ENCODE results near the gene ANGPTL2.

DNA sequence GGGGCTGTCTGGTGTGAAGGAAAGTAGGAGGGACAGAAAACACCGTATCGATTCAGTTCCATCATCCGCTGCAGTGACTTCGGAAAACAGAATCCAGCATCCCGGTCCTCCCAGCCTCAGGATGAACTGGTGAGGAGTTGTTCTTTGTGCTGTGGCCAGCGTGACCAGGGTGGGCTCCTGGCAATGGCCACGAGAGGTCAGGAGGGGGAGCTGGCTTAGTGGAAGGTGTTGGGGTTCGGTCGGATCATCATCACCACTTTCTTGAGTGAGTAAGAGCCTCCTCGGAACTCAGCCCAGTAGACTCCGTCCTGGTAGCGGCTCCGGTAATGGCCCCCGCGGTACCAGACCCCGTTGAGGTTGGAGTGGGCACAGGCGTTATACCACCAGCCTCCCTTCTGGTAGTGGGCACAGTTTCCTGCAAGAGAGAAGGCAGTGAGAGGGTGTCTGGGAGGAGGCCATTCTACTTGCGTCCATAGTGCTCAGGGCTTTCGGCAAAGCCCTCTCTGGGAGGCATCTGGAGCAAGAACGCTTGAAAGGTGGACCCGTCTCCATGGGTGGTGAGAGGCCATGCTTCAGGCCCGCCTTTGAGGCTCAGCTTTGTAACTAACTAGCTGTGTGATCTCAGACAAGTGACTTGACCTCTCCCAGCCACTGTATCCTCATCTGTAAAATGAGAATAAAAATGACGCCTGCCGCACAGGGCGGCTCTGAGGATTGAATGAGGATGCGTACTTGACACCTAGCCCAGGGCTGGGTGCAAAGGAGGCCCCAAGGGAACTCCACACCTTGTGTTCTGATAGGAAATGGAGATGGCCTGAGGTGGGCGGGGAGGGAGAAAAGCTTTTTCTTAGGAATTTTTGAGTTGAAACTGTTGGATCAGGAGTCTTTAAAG lies 33.5 kb downstream of the ANGPTL2 start:
- TF ChIP-seq, protein P1, sequence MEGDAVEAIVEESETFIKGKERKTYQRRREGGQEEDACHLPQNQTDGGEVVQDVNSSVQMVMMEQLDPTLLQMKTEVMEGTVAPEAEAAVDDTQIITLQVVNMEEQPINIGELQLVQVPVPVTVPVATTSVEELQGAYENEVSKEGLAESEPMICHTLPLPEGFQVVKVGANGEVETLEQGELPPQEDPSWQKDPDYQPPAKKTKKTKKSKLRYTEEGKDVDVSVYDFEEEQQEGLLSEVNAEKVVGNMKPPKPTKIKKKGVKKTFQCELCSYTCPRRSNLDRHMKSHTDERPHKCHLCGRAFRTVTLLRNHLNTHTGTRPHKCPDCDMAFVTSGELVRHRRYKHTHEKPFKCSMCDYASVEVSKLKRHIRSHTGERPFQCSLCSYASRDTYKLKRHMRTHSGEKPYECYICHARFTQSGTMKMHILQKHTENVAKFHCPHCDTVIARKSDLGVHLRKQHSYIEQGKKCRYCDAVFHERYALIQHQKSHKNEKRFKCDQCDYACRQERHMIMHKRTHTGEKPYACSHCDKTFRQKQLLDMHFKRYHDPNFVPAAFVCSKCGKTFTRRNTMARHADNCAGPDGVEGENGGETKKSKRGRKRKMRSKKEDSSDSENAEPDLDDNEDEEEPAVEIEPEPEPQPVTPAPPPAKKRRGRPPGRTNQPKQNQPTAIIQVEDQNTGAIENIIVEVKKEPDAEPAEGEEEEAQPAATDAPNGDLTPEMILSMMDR (IDR thresholded peaks at IDR 0.05; ENCODE audit: low read length): no peak
- TF ChIP-seq EZH2 (optimal IDR thresholded peaks at IDR 0.05; ENCODE audit: low read depth, low read length): no peak
